ENCODE data around the gene TECPR1.

The TECPR1 gene

DNA sequence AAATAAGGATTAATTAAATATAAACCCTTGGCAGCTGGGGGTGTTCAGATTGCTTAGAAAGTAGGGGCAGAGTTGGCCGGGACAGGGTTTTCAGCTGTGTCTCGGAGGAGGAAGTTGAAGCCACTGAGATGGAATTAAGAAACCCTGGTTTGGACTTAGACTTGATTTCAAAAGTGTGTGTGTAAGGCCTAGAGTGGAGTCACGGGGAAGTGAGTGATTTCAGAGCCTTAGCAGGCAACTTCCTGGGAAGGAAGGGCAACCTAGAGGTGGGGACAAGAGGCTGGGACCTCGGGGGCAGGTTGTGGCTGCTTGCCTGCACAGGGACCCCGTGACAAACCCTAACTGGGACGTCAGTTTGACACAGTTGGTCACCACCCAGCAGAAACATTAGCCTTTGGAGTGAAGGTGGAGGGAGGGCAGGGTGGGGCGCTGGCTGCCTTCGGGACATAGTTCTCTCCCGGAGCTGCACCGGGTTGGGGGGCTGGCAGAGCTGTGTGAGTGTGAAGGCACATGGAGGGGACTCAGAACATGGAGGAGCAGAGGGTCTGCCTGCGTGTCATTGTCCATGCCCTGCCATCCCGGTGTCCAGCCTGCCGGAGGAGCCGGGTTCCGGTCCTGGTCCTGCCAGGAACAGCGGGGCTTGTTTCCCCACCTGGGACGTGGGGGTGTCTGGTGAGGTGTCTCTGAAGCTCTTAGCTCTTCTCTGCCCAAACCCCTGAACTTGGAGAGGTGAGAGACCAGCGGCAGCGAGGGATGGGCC is 31.3 kb upstream of the TECPR1 start:
- no peak for DNase-seq

DNA sequence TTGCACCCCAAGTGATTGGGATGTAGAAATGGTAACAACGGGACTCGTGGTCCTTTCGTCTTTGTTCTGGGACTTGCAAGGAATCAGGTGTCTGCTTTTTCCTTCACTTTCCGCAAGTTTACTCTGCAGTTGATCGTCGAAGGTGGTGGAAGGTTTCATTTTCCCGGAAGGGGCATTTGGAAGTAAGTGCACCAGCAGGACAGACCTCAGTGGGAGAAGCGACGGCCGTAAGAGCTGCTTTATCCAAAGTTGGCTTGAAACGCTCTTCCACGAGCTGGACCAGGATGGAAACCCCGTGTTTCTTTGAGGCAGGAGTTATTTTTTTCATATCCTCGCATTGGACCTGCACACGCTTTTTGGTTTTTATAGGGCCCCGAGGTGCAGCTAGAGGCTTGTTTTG is 30.7 kb upstream of the TECPR1 start:
- DNase-seq = no peak

DNA sequence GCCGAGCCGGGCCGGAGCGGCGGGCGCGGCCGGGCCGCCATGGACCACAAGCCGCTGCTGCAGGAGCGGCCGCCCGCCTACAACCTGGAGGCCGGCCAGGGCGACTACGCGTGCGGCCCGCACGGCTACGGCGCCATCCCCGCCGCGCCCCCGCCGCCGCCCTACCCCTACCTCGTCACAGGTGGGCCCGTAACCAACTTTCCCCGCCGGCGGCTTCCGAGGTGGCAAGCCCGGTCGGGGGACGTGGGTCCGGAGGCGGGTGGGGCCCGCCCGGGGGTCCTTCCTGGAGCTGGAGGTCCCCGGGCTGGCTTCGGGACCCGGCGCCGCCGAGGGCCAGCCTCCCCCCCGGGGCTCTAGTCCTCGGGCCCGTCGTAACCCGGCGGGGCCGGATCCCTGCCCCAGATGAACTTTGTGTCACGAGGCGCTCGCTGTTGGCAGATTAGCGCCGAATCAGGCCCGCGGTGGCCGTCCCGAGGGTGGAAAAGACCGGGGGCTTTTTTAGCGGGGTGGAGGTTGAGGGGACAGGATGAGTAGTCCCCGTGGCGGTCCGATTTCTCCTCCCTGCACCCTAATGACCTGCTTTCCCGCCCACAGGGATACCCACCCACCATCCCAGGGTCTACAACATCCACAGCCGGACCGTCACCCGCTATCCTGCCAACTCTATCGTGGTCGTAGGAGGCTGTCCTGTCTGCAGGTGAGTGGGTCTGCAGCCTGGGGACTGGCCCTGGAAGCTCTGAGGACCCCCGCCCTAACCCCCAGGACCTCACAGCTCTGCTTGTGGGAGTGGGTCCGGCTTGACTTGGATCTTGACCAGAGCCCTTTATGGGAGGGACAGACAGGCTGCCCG is 29.9 kb upstream of the TECPR1 start:
- DNase-seq = no peak

GRCh38 chr7:98280791-98281756 is 29.0 kb upstream of the TECPR1 start, which contains the start of gene BRI3:
Gene BRI3 (plus strand): TSS chr7:98281686. CDS start chr7:98281796, 110 bp downstream.
- DNase-seq = peak; percentile 96

DNA sequence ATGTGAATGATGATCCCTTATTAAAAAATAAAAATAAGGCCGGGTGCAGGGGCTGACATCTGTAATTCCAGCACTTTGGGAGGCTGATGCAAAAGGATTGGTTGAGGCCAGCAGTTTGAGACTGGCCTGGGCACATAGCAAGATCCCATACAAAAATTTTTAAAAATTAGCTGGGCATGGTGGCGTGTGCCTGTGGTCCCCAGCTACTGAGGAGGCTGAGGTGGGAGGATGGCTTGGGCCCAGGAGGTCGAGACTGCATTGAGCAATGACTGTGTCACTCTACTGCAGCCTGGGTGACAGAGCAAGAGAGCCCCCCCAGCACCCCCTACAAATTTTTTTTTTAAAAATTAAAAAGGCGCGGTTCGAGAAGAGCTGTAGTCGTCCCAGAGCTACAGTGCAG is 28.3 kb upstream of the TECPR1 start:
- no peak for DNase-seq

GRCh38 chr7:98278936-98279335 is 26.9 kb upstream of the TECPR1 start:
- DNase-seq = no peak

GRCh38 chr7:98278408-98278807 is 26.4 kb upstream of the TECPR1 start:
- no peak for DNase-seq

DNA sequence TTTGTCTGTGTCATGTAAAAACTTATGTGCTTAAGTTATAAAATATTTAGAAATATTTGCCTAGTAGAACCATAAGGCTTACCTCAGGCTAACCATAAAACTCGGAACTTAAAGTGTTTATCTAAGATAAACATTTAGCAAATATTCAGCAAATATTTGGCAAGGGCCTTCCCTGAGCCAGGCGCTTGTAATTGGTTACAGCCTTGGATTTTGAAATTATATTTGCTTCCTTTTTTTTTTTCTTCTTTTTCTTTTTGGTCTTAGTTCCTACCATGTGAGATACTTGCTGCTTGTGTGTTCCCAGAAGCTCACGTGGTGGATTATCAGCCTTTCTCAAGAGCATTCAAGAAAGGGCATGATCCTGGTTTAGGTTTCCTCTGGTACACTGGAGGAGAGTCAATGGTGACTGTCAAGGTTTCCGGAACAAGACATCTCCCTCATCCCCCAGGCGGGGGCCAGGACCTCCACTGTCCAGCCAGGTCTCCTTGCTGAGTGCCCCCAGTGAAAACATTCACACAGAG is 24.3 kb upstream of the TECPR1 start:
- no peak for DNase-seq

DNA sequence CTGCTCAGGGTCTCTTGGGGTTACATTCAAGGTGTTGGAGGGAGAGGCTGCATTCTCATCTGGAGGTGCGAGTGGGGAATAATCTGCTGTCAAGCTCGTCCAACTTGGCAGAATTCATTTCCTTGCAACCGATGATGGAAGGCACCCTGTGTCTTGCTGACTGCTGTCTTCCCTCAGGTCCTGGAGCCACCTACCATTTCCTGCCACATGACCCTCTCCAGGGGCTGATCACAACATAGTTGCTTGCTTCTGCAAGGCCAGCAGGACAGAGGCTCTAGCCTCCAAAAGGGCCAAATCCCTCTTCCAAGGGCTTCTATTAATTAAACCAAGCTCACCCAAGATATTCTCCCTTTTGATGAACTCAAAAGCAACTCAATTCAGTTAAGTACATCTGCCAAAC is 15.3 kb upstream of the TECPR1 start:
- no peak for DNase-seq

DNA sequence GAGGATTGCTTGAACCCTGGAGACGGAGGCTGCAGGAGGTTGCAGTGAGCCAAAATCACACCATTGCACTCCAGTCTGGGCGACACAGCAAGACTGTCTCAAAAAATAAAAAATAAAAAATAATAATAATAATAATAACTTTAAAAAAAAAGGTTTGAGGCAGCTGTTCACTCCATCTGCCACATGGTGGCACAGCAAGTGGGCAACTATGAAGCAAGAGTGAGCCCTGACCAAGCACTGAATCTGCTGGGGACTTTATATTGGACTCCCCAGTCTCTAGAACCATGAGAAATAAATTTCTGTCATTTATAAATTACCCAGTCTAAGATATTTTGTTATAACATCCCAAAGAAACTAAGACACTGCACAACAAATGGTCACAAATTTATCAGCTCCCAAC is 14.8 kb upstream of the TECPR1 start:
- no peak for DNase-seq

GRCh38 chr7:98265841-98266271 is 13.8 kb upstream of the TECPR1 start:
- no peak for DNase-seq

- DNase-seq = no peak
Observed at GRCh38 chr7:98257701-98258100, 5.7 kb upstream of the TECPR1 start.

DNA sequence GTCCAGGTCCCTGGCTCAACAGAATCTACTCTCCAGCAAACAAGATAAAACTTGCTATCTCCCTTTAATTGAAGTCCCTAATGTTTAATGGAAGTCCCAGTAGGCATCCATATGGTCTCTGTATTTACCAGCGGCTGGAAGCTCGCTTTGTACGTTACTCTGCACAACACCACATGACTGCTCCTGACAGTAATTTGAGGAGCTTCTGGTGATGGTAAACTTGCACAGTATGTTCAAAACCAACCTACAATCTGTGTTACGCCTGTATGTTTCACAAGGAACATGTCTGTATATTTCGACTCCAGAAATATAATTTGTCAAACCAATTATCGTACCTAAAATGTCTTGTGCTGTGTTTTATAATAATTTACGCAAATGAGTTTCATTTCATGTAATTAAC is 4.4 kb upstream of the TECPR1 start:
- DNase-seq = no peak

- DNase-seq = no peak
Observed at GRCh38 chr7:98254951-98255610, 3.0 kb upstream of the TECPR1 start.

GRCh38 chr7:98254516-98254915 is 2.5 kb upstream of the TECPR1 start:
- DNase-seq = no peak

DNA sequence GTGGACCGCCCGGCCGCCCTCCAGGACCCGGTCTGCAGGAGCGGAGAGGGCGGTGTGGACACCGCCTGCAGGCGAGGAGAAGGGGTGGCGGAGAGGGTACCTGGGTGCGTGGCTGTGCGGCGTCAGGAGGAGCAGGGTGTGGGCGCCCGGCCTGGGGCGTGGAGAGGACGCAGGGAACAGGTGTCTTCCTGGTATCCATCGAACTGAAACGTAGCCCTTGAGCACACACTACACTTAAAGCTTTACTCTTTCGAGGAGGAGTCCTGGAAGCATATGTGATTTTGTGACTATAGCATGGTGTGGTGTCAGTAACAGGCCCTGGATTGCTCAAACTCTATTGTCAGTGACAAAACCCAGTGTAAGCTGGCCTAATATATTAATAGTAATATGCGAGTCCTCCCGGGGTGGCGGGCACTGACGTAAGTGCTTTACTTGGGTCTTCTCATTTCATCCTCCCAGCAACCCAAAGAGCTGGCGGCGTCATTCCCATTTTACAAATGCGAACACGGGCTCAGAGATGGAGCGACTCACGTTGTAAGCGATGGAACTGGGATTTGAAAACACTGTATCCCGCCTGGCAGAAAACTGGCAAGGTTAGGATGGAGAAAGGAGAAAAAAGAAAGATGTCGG is 508 bp upstream of the TECPR1 start:
- DNase-seq = no peak

DNA sequence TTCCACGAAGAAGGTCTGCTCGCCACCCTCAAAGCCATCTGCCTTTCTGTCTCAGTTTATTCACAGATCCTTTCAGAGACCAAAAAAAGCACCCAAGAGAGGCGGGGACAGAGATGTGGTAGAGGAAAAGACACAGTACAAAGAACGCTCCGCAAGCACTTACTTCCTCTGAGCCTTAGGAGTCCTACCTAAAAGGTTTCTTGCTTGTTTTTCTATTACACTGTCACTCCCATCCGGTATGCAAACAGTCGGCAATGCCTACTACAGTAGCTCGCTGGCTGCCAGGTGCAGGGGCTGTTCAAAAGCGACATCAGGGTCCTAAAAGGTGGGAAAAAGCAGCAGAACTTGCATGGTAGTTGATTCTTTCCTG is 816 bp downstream of the TECPR1 start:
- no peak for DNase-seq

DNA sequence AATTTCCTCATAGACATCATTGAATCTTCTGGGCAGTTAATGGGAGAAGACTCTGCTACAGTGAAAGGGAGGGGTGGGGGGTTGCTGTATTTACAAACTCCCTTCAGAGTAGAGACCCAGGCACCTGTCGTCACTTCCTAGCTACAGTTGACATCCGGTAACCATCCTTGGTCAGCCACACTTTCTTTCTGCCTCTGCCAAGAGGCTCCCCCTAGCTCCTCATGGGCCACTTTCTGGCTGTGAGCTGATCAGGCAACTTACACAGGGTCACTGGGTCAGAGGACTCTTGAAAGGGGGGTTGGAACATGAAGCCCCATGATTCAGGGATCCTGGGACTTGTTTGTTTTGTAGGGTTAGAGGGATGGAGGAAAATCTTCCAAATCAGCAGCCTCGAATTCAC is 1.2 kb downstream of the TECPR1 start:
- peak; percentile 21 for DNase-seq

DNA sequence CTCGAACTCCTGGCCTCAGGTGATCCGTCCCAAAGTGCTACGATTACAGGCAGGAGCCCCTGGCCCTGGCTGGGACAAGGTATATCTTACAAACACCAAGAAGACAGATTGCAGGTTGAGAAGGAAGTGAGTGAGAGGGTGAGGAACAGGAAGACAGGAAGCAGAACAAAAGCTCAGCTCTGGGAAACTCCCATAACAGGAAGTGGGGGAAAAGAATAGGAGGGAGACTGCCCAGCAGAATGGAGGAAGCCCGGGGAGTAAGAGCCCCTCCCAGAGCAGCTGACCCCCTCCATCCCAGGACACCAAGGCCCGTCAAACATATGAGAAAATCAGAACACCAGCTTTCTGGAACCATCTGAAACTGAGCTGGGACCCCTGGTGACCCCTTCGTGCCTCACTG is 2.9 kb downstream of the TECPR1 start:
- no peak for DNase-seq

DNA sequence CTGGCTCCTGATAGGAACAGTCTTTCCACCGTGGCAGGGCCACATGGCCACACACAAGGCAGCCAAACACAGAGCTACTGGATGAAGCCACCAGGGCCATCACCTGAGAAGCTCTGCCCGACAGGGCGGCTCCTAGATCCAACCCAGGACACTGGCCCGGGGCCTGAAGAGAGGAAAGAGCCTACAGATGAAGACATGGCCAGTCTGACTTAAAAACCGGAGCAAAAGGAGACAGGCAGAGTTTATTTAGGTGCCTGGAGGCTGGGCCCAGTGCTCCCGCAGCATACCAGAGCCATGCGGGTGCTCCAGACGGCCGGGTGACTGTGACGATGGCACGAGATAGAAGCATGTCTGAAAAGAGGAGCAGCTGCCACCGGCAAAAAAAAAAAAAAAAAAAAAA is 3.9 kb downstream of the TECPR1 start:
- DNase-seq = no peak

DNA sequence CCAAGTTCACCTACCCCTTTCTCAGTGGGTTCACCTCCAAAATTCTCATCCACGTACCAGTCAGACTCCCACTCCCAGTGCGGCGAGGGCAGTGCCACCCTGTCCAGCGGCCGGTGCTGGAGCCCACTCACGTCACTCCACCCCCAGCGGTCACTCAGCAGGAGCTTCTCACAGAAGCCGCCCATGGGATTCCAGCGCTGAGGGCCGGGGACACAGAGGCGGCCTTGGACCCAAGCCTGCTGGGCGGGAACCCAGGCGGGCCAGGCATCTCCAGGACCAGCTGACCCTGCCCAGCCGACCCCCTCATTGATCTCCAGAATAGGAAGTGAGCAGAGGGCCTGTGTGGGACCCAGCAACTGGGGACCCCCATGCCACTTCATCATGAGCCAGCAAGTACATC is 7.2 kb downstream of the TECPR1 start:
- no peak for DNase-seq

GRCh38 chr7:98242934-98243333 is 9.1 kb downstream of the TECPR1 start:
- DNase-seq = no peak

Measured in T-helper 9 cell (primary cell).